HG03521 (cell line): ENCODE data around the gene TMTC1.

Experiments
- ATAC-seq: cut with Tn5 transposase; IDR thresholded peaks from one replicate; pipeline ENCODE4 v1.9.1; 2021; ENCODE audit warnings: mild to moderate bottlenecking, moderate library complexity; ENCODE audit not compliant: unreplicated experiment

TMTC1 gene

DNA sequence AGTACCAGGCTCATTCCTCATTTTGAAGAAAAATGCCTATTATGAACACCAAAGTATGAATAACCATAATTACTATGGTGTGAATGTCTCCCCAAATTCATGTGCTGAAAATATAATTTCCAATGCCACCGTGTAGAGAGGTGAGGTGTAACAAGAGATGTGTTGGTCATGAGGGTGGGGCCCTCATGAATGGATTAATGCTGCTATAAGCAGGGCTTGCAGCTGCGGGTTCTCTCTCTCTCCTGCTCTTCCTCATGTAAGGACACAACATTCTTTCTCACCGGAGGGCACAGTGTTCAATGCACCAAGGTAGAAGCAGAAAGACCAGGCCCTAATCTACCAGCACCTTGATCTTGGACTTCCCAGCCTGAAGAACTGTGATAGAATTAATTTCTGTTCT lies 70.0 kb downstream of the TMTC1 start:
- ATAC-seq, result no peak

DNA sequence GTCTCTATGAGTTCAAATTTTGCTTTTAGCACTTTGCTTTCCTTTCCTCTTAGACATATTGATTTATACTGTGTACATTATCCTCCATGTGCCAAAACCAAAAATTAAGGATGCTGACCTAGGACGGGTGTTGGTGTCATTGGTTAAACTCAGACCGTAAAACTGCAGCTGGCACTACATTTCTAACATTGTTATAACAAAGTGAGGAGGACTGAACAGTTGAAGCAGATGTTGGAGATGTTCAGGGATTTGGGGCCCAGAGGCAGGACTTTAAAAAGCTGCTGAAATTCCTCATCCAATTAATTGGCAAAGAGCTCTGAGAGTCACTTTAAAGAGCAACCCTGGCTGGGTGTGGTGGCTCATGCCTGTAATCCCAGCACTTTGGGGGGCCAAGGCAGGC lies 72.4 kb downstream of the TMTC1 start:
- no peak for ATAC-seq

DNA sequence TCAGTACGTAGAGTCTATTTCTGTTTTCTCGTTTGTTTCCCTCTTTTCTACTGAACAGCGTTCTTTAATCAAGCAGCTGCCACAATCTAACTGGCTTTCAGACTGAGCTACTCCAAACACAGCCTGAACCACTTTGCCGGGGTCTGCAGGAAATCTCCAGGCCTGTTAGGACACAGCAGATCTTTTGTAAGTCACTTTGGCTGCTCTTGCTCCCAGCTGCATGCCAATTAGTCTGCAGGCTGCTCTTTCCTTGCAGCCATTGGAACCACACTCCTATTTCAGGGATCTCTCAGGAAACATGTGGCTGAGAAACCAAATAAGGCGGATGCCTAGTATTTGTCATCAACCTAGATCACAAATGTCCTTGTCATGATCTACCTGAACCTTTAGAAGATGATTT lies 73.6 kb downstream of the TMTC1 start:
- no peak for ATAC-seq

DNA sequence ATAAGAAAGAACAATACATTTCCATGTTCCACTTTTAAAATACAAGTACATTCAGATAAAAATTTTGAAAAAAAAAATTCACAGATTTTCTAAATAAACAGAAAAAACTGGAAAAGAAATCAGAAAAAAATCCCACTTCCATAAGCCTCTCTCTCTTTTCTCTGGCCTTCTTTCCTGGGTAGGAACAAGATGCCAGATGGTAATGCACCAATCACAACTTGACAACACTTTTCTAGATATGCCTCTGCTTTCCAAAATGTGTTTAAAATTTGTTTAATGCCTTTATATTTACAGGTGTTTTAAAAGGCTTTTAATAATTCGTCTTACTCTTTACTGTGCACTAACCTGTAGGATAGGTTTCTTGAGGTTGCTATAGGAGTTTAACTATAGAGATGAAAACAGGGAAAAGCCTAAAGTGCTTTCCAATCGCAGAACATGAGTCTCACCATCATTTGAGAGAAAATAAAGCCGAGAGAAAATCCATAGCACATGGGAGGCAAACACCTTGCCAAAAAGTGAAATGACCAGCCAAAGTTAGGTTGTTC lies 74.2 kb downstream of the TMTC1 start:
- no peak for ATAC-seq

DNA sequence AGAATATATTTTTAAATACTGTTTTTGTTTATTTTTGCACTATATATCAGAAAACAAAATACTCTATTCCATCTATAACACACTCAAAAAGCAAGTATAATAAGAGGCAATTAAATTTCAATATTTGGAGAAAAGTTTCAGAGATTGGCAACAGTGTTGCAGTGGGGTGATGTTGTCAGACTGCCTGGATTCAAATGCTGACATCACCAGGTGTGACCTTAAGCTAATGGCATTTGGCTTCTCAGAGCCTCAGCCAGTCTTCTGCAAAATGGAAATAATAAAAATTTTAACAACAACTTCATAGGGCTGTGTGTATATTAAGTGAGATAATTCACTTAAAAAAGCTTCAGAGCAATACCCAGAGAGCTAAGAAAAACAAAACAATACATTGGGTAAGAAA lies 74.7 kb downstream of the TMTC1 start:
- ATAC-seq, result no peak

DNA sequence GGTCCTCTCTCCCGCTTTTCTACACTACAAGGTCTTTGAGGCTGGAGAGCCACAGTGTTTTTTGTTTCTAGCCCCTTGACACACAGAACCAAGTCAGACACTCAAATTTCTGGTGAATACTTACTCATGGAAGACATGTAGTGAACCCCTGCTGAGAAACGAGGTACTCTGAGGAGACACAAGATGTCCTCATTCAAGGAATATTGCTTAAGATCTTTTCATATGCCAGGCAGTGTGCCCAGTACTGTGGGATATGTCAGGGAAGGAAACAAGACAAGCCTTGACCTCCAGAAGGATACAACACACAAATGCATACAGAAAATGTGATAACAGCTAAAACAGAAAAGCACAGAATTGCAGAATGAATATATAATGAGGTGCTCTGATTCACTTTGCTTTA lies 75.9 kb downstream of the TMTC1 start:
- no peak for ATAC-seq

DNA sequence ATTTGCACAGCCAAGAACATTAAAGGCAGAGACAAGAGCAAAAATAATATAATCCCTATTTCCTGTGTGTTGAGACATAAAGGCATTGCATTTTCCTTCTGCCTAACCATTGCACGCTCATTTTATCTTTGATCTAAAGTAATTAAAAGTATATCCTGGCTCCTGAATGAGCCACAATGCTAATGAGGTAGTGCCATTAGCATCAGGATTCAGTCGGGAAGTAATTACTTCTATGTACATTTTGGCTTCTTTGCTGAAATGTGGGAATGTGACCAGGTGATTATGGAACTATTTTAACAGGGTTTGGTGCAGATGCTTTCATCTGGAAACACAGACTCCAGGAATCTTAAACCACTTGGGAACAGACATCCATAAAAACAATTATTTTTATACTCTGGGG lies 77.4 kb downstream of the TMTC1 start:
- ATAC-seq, result no peak

DNA sequence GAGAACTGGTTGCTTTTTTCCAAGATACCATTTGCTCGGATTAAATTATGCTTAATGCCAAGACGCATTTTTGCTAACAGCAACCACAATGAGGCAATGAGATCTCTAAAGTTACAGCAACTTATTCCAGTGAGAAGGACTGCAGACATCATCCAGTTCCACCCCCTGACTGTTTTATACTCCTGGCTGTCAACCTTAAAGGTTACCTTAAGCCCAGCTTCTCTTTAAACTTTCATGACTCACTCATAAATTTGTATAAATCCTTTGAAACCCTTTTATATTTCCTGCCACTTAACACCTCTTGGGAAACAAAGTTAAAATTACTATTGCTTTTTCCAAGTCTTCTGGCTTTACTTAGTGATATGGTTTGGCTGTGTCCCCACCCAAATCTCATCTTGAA lies 80.2 kb downstream of the TMTC1 start:
- ATAC-seq, result no peak

DNA sequence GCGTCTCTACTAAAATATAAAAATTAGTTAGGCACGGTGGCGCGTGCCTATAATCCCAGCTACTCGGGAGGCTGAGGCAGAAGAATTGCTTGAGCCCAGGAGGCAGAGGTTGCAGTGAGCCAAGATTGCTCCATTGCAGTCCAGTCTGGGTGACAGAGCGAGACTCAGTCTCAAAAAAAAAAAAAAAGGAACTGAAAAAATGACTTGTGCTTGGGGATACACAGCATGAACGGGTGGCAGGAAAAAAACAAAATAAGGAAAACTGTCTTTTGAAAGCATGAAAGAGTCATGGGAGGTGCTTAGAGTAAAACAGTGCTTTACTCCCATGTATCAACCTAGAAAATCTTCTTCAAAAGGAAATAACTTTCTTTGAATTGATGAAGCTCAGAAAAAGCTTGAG lies 80.8 kb downstream of the TMTC1 start:
- no peak for ATAC-seq

DNA sequence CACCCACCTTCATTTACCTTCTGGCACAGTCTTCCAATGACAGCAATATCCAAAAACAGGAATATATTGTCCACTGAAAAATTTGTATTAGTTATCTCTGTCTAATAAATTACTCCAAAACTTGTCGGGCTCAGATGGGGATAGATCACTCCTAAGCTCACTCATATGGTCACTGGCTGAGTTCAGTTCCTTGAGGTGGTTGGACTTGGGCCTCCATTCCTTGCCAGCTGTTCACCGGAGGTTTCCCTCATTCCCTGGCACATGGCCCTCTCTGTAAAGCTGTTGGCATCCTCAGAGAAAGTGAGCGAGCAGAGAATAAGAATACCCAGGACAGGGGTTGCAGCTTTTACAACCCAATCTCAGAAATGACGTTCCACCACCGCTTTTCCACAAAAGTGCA lies 81.5 kb downstream of the TMTC1 start:
- no peak for ATAC-seq

DNA sequence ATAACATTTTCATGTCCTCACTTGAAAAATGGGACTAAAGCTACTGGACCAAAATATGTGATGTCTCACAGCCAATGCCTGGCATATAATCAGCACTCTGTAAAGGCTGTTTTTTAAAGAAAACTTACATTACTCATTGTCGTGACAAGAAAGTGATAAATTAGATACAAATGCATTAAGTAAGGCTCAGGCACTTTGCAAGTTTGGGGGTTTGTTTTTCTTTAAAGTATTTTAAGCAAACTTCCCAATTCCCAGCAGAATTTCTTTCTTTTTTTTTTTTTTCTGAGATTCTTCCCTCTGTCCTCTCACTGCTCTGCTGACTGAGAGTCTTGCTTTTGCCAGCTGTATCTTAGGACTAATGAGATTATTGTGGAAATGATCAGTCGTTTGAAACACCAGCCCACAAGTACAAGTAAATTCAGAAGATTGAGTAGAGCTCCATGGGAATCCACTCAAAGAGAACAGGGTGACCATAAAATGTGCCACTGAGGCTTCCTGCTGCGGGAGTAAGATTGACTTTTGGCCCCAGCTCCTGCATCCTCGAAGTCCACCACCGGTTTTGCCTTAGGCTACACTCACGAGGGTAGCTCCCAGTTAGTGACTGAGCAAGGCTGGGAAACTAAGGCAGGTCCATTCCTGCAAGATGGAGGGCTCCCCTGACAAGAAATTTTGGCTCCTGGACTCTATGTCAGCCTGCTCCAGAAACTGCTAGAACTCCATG lies 82.8 kb downstream of the TMTC1 start:
- ATAC-seq, result no peak

DNA sequence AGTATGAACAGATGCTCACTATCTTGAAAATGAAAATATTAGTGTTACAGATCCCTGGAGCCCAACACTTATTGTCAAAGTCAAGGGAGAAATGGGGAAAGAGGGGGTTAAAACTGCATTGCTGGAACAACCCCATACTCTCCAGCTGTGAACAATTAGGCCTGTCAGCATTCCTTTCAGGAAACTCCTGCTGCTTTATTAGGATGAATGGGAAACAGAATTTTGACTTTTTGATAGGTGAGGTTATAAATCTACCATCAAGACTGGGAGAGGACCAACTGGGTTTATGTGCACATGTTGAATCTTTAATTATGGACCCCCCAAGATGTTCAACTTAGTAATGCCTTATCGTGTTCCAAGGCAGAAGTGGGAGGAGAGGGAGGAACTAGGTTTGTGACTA lies 85.0 kb downstream of the TMTC1 start:
- no peak for ATAC-seq

DNA sequence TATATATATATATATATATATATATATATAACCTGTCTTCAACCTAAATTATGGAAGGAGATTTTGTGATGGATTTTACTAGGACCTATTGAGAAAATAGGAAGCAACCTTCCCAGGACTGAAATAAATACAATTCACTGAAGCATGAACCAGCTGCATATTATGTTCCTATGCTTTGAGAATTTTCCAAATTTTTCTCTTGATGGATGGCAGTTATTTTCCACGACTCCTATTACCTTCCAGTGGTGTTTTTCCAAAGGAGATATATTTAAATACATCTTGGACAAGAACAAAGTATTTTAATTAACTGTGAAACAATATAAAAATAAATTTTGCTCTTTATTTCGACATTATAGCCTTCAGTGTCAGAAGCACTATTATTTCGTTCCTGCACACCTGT lies 87.9 kb downstream of the TMTC1 start:
- no peak for ATAC-seq

DNA sequence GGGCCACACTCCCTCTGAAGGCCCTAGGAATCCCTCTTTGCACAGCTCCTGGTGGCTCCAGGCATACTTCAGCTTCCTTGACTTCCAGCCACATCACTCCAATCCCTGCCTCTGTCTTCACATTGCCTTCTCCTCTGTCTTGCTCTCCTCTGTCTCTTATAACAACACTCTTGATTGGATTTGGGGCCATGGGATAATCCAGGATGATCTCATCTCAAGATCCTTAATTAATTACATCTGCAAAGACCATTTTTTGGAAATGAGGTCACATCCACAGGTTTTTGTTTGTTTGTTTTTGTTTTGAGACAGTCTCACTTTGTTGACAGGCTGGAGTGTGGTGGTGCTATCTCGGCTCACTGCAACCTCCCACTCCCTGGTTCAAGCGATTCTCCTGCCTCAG lies 88.7 kb downstream of the TMTC1 start:
- ATAC-seq, result no peak

DNA sequence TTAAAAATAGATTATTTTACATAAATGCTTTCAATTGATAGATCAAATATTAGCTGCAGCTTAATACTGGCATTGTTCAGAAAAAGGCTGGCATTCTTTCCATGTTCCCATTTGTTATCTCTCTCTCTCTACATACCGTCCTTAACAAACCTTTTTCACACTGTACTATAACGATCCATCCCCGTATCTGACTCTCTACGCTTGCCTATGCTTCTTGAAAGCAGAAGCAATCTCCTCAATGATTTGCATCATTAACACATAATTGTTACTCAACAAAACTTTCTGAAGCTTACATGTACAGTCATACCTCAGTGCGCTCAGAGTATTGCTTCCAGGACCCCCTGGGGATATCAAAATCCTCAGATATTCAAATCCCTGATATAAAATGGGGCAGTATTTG lies 89.7 kb downstream of the TMTC1 start:
- ATAC-seq, result no peak

DNA sequence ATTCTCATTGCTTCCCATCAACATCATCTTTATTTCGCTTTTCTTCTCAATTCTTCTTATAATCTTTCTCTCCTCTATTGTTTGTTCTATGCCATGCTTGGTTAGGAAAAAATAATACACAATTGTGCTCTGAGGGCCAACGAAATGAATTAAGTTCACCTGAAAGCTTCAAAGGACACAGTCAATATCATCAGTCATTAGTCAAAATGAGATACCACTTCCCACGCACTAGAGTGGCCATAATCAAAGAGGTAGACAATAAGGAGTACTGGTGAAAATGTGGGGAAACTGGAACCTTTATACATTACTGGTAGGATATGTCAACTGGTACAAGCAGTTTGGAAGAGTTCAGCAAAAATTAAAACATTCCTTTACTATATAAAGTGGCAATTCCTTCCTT lies 91.5 kb downstream of the TMTC1 start:
- no peak for ATAC-seq

DNA sequence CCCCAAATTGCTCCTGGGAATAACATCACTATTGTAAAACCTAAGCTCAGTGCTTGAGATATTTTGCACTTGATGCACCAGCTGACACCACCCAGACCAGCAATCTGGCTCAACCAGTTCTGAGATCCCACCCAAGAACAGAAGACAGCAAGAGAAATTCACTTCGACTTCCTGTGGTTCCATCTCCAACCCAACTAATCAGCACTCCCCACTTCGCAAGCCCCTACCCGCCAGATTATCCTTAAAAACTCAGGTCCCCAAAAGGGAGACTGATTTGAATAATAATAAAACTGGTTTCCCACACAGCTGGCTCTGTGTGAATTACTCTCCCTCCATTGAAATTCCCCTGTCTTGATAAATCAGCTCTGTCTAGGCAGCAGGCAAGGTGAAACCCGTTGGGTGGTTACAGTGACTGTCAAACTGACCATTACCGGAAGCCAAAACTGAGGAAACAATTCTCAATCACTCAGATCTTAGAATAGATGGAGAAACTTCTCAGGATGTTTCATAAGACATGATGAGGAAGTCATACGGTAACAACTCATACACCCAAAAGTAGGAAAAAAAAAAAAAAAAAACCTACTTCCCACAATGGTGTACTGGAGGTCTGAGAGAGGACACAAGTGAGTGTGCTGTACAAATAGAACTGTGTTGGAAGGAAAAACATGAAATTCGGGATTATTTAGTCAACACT lies 92.4 kb downstream of the TMTC1 start:
- no peak for ATAC-seq

DNA sequence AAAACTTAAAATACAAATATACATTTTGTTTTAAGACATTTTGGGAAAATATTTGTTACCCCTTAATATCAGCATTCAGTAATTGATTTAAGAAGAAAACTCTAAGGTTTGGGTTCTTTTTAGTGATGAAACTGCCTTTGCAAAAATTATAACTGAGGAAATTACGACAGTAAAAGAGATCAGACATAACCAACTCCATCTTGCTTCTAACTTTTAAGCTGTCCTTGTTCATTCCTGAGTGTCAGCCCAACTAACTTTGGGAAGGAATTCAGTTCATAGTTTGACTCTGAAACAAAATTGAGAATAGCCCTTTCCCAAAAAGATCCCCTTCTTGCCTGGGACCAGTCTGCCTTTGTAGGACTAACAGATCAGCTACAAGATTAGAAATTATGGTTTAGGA lies 93.0 kb downstream of the TMTC1 start:
- ATAC-seq, result no peak

DNA sequence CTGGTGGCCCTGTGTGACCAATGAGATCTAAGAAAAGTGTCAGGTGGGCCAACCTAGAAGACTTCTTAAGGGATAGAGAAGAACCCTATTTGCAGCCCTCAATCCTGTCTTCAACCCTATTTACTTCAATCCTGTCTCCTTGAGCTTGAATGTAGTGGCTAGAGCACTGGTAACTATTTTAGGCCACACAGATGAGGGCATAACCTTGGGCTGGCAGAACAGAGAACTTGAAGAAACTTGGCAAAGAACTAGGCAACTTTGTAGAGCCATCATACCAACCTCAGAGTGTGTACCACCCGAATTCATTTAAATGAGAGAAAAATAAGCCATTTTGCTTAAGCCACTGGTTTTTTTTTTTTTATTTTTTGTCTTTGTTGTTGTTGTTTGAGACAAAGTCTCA lies 94.8 kb downstream of the TMTC1 start:
- no peak for ATAC-seq

DNA sequence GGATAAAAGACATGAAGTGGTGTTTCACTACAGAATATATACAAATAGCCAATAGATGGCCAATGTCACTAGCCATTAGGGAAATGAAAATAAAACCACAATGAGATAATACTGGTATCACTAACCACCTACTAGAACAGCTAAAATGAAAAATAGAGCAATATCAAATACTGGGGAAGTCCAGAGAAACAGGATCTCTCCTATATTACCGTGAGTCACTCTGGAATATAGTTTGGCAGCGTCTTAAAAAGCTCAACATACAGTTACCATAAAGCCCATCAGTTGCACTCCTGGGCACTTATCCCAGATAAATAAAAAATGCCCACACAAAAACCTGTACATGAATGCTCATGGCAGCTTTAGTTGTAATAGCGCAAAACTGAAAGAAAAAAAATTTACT lies 101.7 kb downstream of the TMTC1 start:
- ATAC-seq, result no peak

DNA sequence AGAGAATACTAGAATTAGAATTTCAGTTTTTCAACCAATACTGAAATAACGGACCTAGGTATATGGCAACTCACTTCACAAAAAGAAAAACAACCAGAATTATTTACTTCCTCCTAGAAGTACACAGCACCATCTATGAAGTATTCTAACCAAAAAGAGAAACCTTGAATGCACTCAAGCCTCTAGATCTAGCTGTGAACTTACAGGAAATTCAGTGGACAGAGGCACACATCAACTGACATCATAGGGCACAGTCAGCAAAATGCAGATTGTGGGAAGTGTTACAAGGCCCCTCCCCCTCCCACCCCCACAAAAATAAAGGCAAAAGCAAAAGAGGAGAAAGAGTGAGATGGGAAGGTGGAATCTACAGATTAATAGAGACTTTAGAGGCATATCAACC lies 102.4 kb downstream of the TMTC1 start:
- no peak for ATAC-seq

DNA sequence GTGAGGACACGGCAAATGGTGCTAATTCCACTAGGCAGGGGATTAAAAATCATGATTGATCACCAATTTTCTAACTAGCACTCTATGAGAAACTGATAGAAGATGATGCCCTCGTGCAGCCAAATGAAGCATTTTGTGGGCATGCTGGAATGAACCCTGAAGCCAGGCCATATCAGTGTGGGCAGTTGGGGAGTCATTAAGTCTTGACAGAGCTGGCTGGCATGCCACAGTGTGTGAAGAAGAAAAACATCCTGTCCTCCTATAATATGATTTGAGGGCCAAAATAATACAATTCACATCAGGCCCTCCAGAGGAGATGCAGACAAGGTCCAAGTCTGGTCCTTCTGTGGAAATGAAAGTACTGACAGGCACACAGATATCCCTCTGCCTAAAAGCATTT lies 107.1 kb downstream of the TMTC1 start:
- ATAC-seq, result no peak

DNA sequence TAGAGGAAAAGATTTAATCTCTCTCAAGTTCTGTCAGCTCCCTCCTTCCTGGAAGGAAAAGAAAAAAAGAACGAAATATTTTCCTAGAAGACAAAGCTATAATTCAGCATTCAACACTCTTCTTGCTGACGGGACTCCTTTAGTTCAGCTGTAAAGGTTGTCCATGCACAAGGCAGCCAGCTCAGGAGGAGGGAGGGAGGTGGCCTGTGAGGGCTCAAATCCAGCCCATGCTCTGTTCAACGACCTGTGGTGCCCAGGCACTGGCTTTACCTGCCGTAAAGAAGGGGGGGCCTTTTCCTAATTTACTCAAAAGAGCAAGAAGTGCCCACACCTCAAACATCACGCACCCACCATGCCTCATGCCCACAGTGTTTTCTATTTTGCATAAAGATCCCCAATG lies 109.3 kb downstream of the TMTC1 start:
- ATAC-seq, result no peak
